NK-92 treated with Interleukin-12 subunit alpha and Interleukin-12 subunit beta, amount 100 ng/mL, for 24 hours (cell line): Measurements from ENCODE around the gene ZNF117.
A peak's percentile ranks its signal among the peaks of the same experiment; 100 is the strongest.
"Not testable (repeated sequence)": the region's sequence is repeated elsewhere in the genome, so short reads cannot be mapped to it uniquely, and the experiment has no call there.

Source experiments
- DNase-seq: peaks from one replicate; lab custom pipeline; 2025; lab: John Stamatoyannopoulos, UW

Gene ZNF117

GRCh38 chr7:64990936-64991335 lies at the start of gene ZNF117:
Gene ZNF117 (minus strand): TSS chr7:64991036.
- DNase-seq = no peak

GRCh38 chr7:65038767-65039166 lies 47.9 kb upstream of the ZNF117 start:
- not testable (repeated sequence) for DNase-seq

- DNase-seq = peak; percentile 96
Observed at GRCh38 chr7:65037740-65038688, 47.2 kb upstream of the ZNF117 start.

GRCh38 chr7:65036526-65036925 lies 45.7 kb upstream of the ZNF117 start:
- DNase-seq = not testable (repeated sequence)

GRCh38 chr7:65035469-65035868 lies 44.6 kb upstream of the ZNF117 start:
- DNase-seq = not testable (repeated sequence)

GRCh38 chr7:65034120-65034782 lies 43.4 kb upstream of the ZNF117 start:
- not testable (repeated sequence) for DNase-seq

GRCh38 chr7:65033391-65033790 lies 42.6 kb upstream of the ZNF117 start:
- not testable (repeated sequence) for DNase-seq

GRCh38 chr7:65025023-65025422 lies 34.2 kb upstream of the ZNF117 start:
- not testable (repeated sequence) for DNase-seq

- not testable (repeated sequence) for DNase-seq
Observed at GRCh38 chr7:65020978-65021377, 30.1 kb upstream of the ZNF117 start.

GRCh38 chr7:65009881-65010280 lies 19.0 kb upstream of the ZNF117 start:
- not testable (repeated sequence) for DNase-seq

- DNase-seq = not testable (repeated sequence)
Observed at GRCh38 chr7:65009394-65009793, 18.6 kb upstream of the ZNF117 start.

GRCh38 chr7:65007036-65007435 lies 16.2 kb upstream of the ZNF117 start:
- DNase-seq = not testable (repeated sequence)

GRCh38 chr7:65006094-65006992 lies 15.5 kb upstream of the ZNF117 start, which contains the start of gene ERV3-1:
Gene ERV3-1 (minus strand): TSS chr7:65006687. CDS start chr7:64993026, 13,661 bp downstream.
- peak; percentile 91 for DNase-seq

GRCh38 chr7:65004575-65004974 lies 13.7 kb upstream of the ZNF117 start:
- no peak for DNase-seq

GRCh38 chr7:65002972-65003585 lies 12.2 kb upstream of the ZNF117 start:
- no peak for DNase-seq

GRCh38 chr7:65001291-65001814 lies 10.5 kb upstream of the ZNF117 start:
- no peak for DNase-seq

- no peak for DNase-seq
Observed at GRCh38 chr7:64999165-65000004, 8.5 kb upstream of the ZNF117 start.

GRCh38 chr7:64998865-64999164 lies 8.0 kb upstream of the ZNF117 start:
- no peak for DNase-seq

GRCh38 chr7:64997927-64998391 lies 7.1 kb upstream of the ZNF117 start:
- no peak for DNase-seq
